RCC 7860 (cell line): Measurements from ENCODE around the gene RGPD5.
A peak's percentile ranks its signal among the peaks of the same experiment; 100 is the strongest.
"Not testable (repeated sequence)": the region's sequence is repeated elsewhere in the genome, so short reads cannot be mapped to it uniquely, and the experiment has no call there.

Experiments used
- DNase-seq: peaks from one replicate; pipeline ENCODE4 v3.0.0-alpha.2; 2015; ENCODE audit warnings: low spot score
- FAIRE-seq: peaks from 2 replicates; lab custom pipeline; 2012; peaks lifted over from hg19 to GRCh38; lab: Jason Lieb, UNC

RGPD5 gene

DNA sequence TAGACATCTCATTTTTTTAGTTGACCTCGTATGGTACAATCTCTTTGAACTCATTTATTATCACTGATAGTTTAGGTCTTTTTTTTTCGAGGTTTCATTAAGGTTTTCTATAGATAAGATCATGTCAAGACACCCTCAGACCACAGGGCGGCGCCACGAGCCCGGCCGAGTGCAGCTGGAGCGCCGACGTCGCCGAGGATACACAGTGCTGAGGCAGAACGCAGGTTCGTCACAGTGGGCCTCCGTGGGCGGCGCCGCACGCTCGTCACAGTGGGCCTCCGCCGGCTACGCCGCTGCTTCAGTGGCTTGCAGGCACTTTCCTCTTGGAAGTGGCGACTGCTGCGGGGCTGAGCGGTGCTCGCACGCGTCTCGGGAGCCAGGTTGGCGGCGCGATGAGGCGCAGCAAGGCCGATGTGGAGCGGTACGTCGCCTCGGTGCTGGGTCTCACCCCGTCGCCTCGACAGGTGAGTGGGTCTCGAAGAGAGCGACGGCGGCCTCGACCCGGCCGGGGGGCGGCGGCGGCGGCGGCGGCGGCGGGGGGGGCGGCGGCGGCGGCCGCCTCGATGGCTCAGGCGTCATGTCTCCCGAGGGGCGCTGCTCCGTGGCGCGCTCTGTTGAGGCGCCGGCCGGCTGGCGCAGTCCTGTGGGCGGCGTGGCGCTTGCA, at the start of gene RGPD5:
Gene RGPD5, plus strand, starts transcription at position 232 of the 664 bp plus-strand sequence. Its CDS starts 161 bp downstream, at position 393.
- DNase-seq: not testable (repeated sequence)
- FAIRE-seq: peak; percentile 48

GRCh38 chr2:109751572-109751971, 42.5 kb upstream of the RGPD5 start:
- not testable (repeated sequence) for FAIRE-seq, DNase-seq

DNA sequence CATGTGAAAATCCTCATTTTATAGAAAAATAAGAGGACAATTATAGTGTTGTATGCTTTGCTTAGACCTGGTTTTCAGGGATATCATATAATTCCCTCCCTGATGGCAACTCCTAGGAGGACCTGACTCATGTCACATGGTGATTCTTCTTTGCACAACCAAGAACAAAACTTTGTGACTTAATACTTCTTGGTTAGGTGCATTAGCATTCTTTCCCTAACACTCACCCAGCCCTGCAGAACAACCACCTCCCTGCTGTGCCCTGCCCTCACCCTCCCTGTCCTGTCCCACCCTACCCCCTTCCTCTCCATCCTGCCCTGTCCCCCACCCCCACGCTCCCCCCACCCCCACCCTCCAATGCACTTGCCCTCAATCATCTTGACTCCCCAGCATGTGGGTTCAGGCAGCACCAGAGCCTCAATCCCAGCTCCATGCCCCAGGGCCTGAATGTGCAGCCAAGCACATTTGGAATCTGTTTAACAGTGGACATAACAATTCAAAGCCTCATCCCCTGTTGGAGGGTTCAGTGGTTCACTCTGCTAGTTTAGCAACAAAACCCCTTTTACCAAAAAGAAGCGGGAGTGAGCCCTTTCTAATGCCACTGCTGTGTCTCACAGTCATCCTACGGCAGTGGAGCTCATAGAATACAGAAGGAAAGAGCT, 36.8 kb upstream of the RGPD5 start:
- FAIRE-seq, DNase-seq: not testable (repeated sequence)

- not testable (repeated sequence) for FAIRE-seq, DNase-seq
Measured at GRCh38 chr2:109760265-109761042, 33.7 kb upstream of the RGPD5 start.

DNA sequence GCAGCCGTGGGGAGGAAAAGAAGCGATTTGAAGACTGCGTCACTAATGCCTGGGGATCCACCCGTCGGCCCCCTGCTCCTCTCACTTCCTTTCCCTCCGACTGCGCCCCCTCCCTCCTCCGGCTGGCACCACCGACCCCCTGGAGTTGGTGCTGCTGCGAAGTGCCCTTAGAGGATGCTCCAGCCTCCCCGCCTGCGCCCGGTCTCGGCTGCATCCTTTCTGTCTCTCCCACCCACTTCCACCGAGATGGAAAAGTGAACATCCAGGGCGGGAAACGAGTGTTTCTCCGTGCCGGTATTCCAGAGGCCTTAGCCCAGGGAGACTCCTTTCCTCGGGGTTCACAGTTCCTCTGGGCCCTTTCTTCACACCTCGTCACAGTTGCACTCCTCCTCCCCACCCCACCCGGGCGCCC, 33.1 kb upstream of the RGPD5 start:
- not testable (repeated sequence) for FAIRE-seq

GRCh38 chr2:109761976-109762375, 32.1 kb upstream of the RGPD5 start:
- not testable (repeated sequence) for FAIRE-seq

More for the DNA sequence above, 33.1 kb upstream of the RGPD5 start:
- DNase-seq: not testable (repeated sequence)

GRCh38 chr2:109766074-109766473, 28.0 kb upstream of the RGPD5 start:
- FAIRE-seq, DNase-seq: not testable (repeated sequence)

More at GRCh38 chr2:109761976-109762375, 32.1 kb upstream of the RGPD5 start:
- DNase-seq: not testable (repeated sequence)

- FAIRE-seq, DNase-seq: not testable (repeated sequence)
Measured at GRCh38 chr2:109766886-109767578, 27.1 kb upstream of the RGPD5 start.

- FAIRE-seq, DNase-seq: not testable (repeated sequence)
Measured at GRCh38 chr2:109768934-109769333, 25.2 kb upstream of the RGPD5 start.

DNA sequence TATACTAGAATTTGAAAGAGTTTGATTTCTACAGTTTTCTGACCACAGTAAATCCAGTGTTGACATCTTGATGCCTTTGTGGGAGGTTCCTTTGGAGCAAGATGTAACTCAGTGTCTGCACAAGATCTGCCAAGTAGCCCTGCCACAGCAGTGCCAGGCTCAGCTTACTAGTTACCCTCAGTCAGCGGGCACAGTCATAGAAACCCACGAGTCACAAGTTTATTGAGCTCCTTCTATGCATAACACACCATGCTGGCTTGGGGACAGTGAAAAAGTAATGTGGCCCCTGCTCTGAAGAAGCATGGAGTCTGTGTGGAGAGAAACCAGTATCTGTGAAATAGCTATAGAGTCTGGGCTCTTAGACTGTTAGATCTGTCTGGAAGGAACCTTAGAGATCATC, 15.0 kb upstream of the RGPD5 start:
- FAIRE-seq, DNase-seq: not testable (repeated sequence)

DNA sequence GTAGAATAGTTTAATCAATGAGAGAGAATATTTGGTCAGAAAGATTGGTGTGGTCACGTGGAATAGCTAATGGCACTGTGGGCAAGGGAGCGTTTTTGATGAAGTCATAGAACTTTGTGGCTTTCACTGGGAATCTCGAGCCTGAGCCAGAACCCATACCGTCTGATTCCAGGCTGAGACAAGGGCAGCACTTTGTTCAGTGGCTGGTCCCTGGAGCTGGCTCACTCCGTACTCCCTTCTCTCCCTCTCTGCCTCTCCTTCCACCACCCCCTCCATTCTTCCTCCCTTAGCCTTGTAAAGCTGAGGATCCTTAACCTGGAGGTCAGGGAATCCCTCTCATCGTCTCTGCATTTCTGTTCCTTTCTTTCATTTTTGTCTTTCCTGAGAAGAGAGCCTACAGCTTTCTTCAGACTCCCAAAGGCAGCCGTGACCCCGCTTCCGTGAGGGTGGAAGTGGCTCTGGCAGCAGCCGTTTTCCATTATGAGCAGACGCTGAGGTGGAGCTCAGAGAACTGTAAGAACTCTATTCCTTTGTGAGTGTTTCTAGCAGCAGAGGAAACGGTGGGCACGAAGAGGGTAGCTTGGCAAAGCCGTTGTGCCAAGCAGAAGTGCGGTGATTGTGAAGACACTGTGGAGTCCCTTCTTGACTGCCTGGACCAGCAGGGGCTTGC, 12.8 kb upstream of the RGPD5 start:
- not testable (repeated sequence) for FAIRE-seq, DNase-seq

- not testable (repeated sequence) for DNase-seq, FAIRE-seq
Measured at GRCh38 chr2:109782446-109782993, 11.6 kb upstream of the RGPD5 start.

DNA sequence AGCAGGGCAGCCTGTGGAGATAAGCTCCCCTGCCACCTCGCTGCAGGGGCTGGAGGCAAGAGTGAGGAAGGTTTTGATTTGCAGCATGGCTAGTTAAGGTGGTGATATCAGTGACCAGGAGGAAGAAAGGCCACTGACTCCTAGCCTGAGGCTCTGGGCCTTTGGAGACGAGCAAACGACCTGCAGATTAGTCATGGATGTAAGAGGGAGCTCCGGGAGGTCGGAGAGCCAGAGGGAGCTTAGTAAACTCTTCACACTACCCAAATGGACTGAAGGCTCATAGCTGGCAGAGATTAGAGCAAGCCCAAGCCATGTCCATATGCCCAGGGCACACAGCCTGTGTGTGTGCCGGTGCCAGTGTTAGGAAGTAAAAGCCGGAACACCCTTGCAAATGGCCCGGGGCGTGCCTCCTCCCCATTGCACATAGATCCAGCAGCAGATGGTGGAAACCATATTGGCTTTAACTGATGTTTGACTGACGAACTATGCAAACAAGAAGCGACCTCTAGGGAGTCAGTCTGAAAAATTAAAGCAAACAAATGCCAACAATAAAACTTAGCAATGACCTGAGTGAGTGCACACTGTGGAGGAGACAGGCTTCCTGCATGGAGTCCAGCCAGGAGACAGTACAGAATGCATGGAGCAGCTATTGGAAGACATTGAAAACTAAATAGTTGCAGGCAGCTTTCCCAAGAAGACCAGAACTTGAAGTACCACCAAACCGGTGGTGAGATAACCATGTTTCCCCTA, 2.4 kb upstream of the RGPD5 start:
- not testable (repeated sequence) for DNase-seq, FAIRE-seq

DNA sequence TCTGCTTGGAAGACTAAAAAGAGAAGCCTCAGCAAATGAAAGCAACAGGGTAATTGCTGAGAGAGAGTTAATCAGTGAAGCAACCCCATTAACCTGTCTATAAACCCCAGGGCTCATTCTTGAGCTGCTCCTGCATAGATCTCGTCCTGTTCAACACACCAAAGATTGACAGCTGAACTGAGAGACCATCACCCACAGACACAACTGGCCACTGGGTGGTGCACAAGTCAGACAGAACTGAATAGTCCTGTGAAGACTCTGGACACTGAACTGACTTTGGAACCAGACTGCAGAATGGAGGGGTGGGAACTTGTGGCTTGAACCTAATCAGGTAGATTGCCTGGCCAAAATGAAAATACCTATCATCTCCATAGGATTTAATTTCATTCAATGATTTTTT, 1.4 kb upstream of the RGPD5 start:
- FAIRE-seq: not testable (repeated sequence)

GRCh38 chr2:109871129-109871751, 77.1 kb downstream of the RGPD5 start:
- not testable (repeated sequence) for DNase-seq
- peak; percentile 74 for FAIRE-seq

More for the DNA sequence above, 1.4 kb upstream of the RGPD5 start:
- DNase-seq: not testable (repeated sequence)

DNA sequence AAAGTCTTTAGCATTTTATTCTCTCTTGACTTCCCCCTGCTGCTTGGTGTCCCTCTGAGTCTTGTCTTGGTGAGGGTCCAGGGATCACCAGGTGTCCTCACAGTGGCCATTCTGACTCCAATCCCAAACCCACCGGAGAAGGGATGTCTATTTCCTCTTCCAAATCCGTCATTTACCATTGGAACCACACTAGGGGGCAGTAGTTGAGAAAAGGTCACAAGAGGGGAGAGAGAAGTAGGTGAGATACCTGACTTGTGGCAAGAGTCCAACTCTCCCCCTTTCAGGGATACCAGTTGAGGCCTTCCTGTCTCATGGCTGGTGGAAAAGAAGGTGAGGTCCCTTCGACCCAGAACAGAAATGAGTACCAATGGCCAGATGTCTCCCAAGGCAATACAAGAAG, 82.5 kb downstream of the RGPD5 start:
- not testable (repeated sequence) for FAIRE-seq, DNase-seq

DNA sequence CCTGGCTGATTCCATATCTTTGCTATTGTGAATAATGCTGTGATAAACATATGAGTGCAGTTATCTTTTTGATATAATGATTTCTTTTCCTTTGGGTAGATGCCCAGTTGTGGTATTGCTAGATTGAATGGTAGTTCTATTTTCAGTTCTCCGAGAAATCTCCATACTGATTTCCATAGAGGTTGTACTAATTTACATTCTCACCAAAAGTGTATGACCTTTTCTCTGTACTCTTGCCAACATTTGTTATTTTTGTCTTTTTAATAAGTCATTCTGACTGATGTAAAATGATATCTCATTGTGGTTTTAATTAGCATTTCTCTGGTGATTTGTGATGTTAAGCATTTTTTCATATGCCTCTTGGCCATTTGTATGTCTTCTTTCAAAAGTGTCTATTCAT, 88.0 kb downstream of the RGPD5 start:
- not testable (repeated sequence) for FAIRE-seq

GRCh38 chr2:109888414-109888813, 94.3 kb downstream of the RGPD5 start:
- DNase-seq: not testable (repeated sequence)
- FAIRE-seq: peak; percentile 63

More for the DNA sequence above, 88.0 kb downstream of the RGPD5 start:
- DNase-seq: not testable (repeated sequence)
